B cell (primary cell): ENCODE measurements around the gene ZNF442. TPM values are rescaled to one million over a fixed set of nuclear protein-coding genes. Genes with fewer than 3 reads are reported as not detected.
A peak's percentile ranks its signal among the peaks of the same experiment; 100 is the strongest.

ENCODE experiments used
- ATAC-seq: fragments of 200-7000 bp; cut with Tn5 transposase; one replicate; pipeline ENCODE4 v1.10.0; 2021; ENCODE audit warnings: low read depth, mild to moderate bottlenecking, moderate number of reproducible peaks, moderate library complexity
- CTCF ChIA-PET: fragments of 350-600 bp; sonication (Branson Sonifier 250); formaldehyde crosslinking; loops from one replicate; lab custom pipeline; 2021; ENCODE audit warnings: antibody characterized with exemption, inconsistent platforms; lab: Charles Lee
- POLR2A ChIA-PET: fragments of 350-600 bp; sonication (Branson Sonifier 250); formaldehyde crosslinking; loops from one replicate; lab custom pipeline; 2021; ENCODE audit warnings: antibody characterized with exemption; lab: Charles Lee
- DNase-seq: peaks from one replicate; pipeline ENCODE4 v3.0.0; 2013
- H2AFZ ChIP-seq: 2 replicates; pipeline ENCODE4 v1.6.1; 2012; ENCODE audit warnings: mild to moderate bottlenecking, low read depth, low read length; ENCODE audit not compliant: insufficient read depth, poor library complexity, severe bottlenecking
- H3K27ac ChIP-seq, 2 donors: 1 replicate in 1 of 2; 2 replicates in 1 of 2; pipeline ENCODE4 v1.5.1; 2012 to 2013; ENCODE audit warnings: low read length in 2 of 2, mild to moderate bottlenecking in 2 of 2, moderate library complexity in 1 of 2
- H3K27me3 ChIP-seq, 4 experiments: fragments of 200-600 bp in 1 of 4; sonication (generic) in 1 of 4; replicated peaks in 1 of 4; 1 replicate in 2 of 4; 2 replicates in 2 of 4; pipeline versions ENCODE4 v1.6.1 to v1.7.0; 2013 to 2016; ENCODE audit warnings: low read length in 3 of 4, mild to moderate bottlenecking in 2 of 4, mixed read lengths in 1 of 4, moderate library complexity in 1 of 4; ENCODE audit not compliant: insufficient read depth in 4 of 4, control insufficient read depth in 3 of 4; ENCODE audit errors: control extremely low read depth in 1 of 4
- H3K36me3 ChIP-seq, 2 experiments: replicated peaks in 1 of 2; 1 replicate in 1 of 2; 2 replicates in 1 of 2; pipeline versions ENCODE4 v1.6.1 to v1.7.1; 2013; ENCODE audit warnings: low read length in 1 of 2; ENCODE audit not compliant: insufficient read depth in 2 of 2, control insufficient read depth in 1 of 2; ENCODE audit errors: control extremely low read depth in 1 of 2, extremely low read depth in 1 of 2
- H3K4me1 ChIP-seq, 2 donors: fragments of 200-600 bp in 1 of 2; sonication (generic) in 1 of 2; 1 replicate in 1 of 2; 2 replicates in 1 of 2; pipeline versions ENCODE4 v1.5.1 to v1.6.1; 2013 to 2017; ENCODE audit warnings: low read length in 2 of 2; ENCODE audit not compliant: control insufficient read depth in 2 of 2, insufficient read depth in 2 of 2
- H3K4me2 ChIP-seq: replicated peaks from 2 replicates; pipeline ENCODE3; 2012; ENCODE audit warnings: mild to moderate bottlenecking, low read depth, low read length; ENCODE audit not compliant: poor library complexity, severe bottlenecking
- H3K4me3 ChIP-seq, 5 experiments: fragments of 200-600 bp in 1 of 5; sonication (generic) in 1 of 5; 1 replicate in 3 of 5; 2 replicates in 2 of 5; pipeline versions ENCODE4 v1.5.1 to v1.7.0; 2011 to 2016; ENCODE audit warnings: low read length in 4 of 5, mild to moderate bottlenecking in 4 of 5, low read depth in 2 of 5, control low read depth in 1 of 5, moderate library complexity in 1 of 5; ENCODE audit not compliant: insufficient read depth in 1 of 5; ENCODE audit errors: control extremely low read depth in 1 of 5, extremely low read depth in 1 of 5
- H3K79me2 ChIP-seq: fragments of 200-600 bp; sonication (generic); one replicate; pipeline ENCODE4 v1.6.0; 2016; ENCODE audit warnings: low read length; ENCODE audit not compliant: control insufficient read depth, insufficient read depth
- H3K9ac ChIP-seq: fragments of 200-600 bp; sonication (generic); 2 replicates; pipeline ENCODE4 v1.6.1; 2017; ENCODE audit warnings: mild to moderate bottlenecking, low read length, moderate library complexity
- H3K9me3 ChIP-seq, 3 donors: one replicate each; pipeline versions ENCODE4 v1.6.1 to v1.7.1; 2013; ENCODE audit warnings: low read length in 2 of 3; ENCODE audit not compliant: control insufficient read depth in 2 of 3, insufficient read depth in 1 of 3; ENCODE audit errors: control extremely low read depth in 1 of 3
- H4K20me1 ChIP-seq: 2 replicates; pipeline ENCODE4 v1.6.0; 2012; ENCODE audit warnings: mild to moderate bottlenecking, low read length; ENCODE audit not compliant: insufficient read depth, control insufficient read depth, poor library complexity, severe bottlenecking
- H3K27ac Mint-ChIP-seq: one replicate; pipeline ENCODE4 v1.8.0; 2021; ENCODE audit warnings: mixed read lengths
- H3K27me3 Mint-ChIP-seq: one replicate; pipeline ENCODE4 v1.8.0; 2021; ENCODE audit warnings: mixed read lengths
- H3K4me1 Mint-ChIP-seq: one replicate; pipeline ENCODE4 v1.8.0; 2021; ENCODE audit warnings: mixed read lengths
- H3K4me3 Mint-ChIP-seq: one replicate; pipeline ENCODE4 v1.8.0; 2021; ENCODE audit warnings: mixed read lengths
- H3K9me3 Mint-ChIP-seq: one replicate; pipeline ENCODE4 v1.8.0; 2022; ENCODE audit warnings: mixed read lengths; ENCODE audit not compliant: insufficient read depth
- CTCF ChIP-seq: fragments of 200-600 bp; IDR thresholded peaks from one replicate; pipeline ENCODE4 v1.8.0; 2022; ENCODE audit warnings: antibody characterized with exemption, mild to moderate bottlenecking
- EZH2 ChIP-seq: IDR thresholded peaks from 2 replicates; pipeline ENCODE4 v1.6.1; 2012; ENCODE audit warnings: borderline replicate concordance, low read depth, mild to moderate bottlenecking, moderate library complexity, low read length; ENCODE audit not compliant: insufficient read depth, poor library complexity, severe bottlenecking
- WGBS: methylation state at CpG from one replicate; pipeline ENCODE4 v1.1.5; 2013; ENCODE audit warnings: missing lambda C conversion rate; ENCODE audit not compliant: insufficient coverage; 5-methylcytosine and 5-hydroxymethylcytosine counted together
- intact Hi-C: fragments of 100-400 bp; cut with micrococcal nuclease; formaldehyde crosslinking; loops from one replicate; pipeline ENCODE4 v1.10.0; 2022
- polyA plus RNA-seq: library from polyadenylated mRNA; depleted of rRNA; stranded (reverse); fragments of >200 nt; gene quantifications from 2 replicates; pipeline ENCODE4 v1.2.3, GENCODE V29; 2012
- total RNA-seq, 2 donors: library from RNA; stranded (reverse); fragments of 120-200 nt in 1 of 2; gene quantifications; 1 replicate in 1 of 2; 2 replicates in 1 of 2; pipeline versions ENCODE4 v1.2.3 to v1.2.4, GENCODE V29; 2013 to 2022

The ZNF442 gene
- total and polyA plus RNA-seq, 2 donors (not counting 1 experiment from before 2014, with no cell fraction given) = 0.69 to 6.9 TPM

GRCh38 chr19:12331211-12331941 is 34.1 kb downstream of the ZNF442 start:
- Histone ChIP-seq H3K4me3 (peak overlapping the region in 3 of 5 experiments; percentile 15 to 86 (median 81)), H3K4me2 (peak overlapping the region; percentile 90), H3K27me3 (no peaks in the 10 kb centered on the region), H3K4me1 (peaks cover 30 to 35% of the 10 kb centered on the region in 2 donors), H3K9ac (peak overlapping the region; percentile 82), H3K9me3 (no peaks in the 10 kb centered on the region), H3K79me2 (peaks cover 26% of the 10 kb centered on the region), H4K20me1 (no peaks in the 10 kb centered on the region), H3K36me3 (no peaks in the 10 kb centered on the region), H3K27ac (peak overlapping the region; percentile 74 to 86), H2AFZ (no peak overlapping the region)
- TF ChIP-seq EZH2 = no peak
- TF ChIP-seq CTCF = no peak
- DNase-seq = peak; percentile 82
- Mint-ChIP-seq H3K27ac (peak overlapping the region; percentile 88), H3K9me3 (no peaks in the 10 kb centered on the region), H3K27me3 (no peaks in the 10 kb centered on the region), H3K4me3 (peak overlapping the region; percentile 88), H3K4me1 (peaks cover 37% of the 10 kb centered on the region)
- peak; percentile 58 for ATAC-seq
- ChIA-PET CTCF (interaction anchor here (0.6 kb wide), 1 partner anchor 407 kb away, joined by 3 read pairs; no protein-coding TSS in a partner anchor), POLR2A (interaction anchor here (0.6 to 2.9 kb wide), 6 partner anchors 34 to 406 kb away, joined by 3 to 21 read pairs (median 4); partner anchors contain the start of genes ZNF44, ZNF442 and ZNF700)
- no CpG with 5 or more reads among the region's 4 CpGs for whole genome bisulfite sequencing
- intact Hi-C loops = no loop called here

DNA sequence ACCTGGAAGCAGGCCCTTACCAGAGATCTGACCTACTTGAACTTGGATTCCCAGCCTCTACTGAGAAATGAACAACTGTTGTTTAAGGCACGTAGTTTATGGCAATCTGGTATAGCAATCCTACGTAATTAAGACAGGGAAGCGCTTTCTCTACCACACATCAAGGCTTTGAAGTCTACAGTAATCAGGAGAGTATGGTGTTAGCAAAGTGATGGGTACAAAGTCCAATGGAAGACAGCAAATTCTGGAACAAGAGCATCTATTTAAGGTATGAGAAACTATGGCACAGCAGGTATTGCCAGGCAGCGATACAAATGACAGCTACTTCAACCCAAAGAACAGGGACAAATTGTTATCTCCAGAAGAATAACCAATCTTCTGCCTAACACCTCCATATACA is 35.1 kb downstream of the ZNF442 start:
- H3K27ac Mint-ChIP-seq = peak overlapping the region; percentile 50
- H3K4me1 ChIP-seq = peaks cover 30 to 35% of the 10 kb centered on the region in 2 donors
- H3K4me2 ChIP-seq = no peak overlapping the region
- H3K27me3 Mint-ChIP-seq = no peaks in the 10 kb centered on the region
- H3K27me3 ChIP-seq = no peaks in the 10 kb centered on the region
- WGBS = 100% methylated on average over 1 of the region's 4 CpGs
- no peak overlapping the region for H3K9ac ChIP-seq
- H3K9me3 Mint-ChIP-seq = no peaks in the 10 kb centered on the region
- CTCF ChIA-PET = interaction anchor here (0.6 kb wide), 1 partner anchor 406 kb away, joined by 3 read pairs; no protein-coding TSS in a partner anchor
- POLR2A ChIA-PET = interaction anchor here (0.6 kb wide), 2 partner anchors 34 to 111 kb away, joined by 4 to 5 read pairs; no protein-coding TSS in a partner anchor
- no peak for TF ChIP-seq EZH2
- TF ChIP-seq CTCF = no peak
- peaks cover 30% of the 10 kb centered on the region for H3K79me2 ChIP-seq
- H3K27ac ChIP-seq = peak overlapping the region; percentile 16 to 86
- ATAC-seq = no peak
- no peak overlapping the region for H2AFZ ChIP-seq
- no peak for DNase-seq
- intact Hi-C loops = no loop called here
- no peaks in the 10 kb centered on the region for H3K9me3 ChIP-seq
- peak overlapping the region; percentile 20 for H3K4me3 Mint-ChIP-seq
- H3K4me1 Mint-ChIP-seq = peaks cover 40% of the 10 kb centered on the region
- no peak overlapping the region for H3K4me3 ChIP-seq
- no peaks in the 10 kb centered on the region for H4K20me1 ChIP-seq
- H3K36me3 ChIP-seq = peaks cover 0 to 3% of the 10 kb centered on the region in 2 experiments
